Right renal cortex interstitium (tissue), 3 donors: ENCODE data around the gene LCN9. TPM values are rescaled to one million over a fixed set of nuclear protein-coding genes. Genes with fewer than 3 reads are reported as not detected.
"Not testable (repeated sequence)": the region's sequence is repeated elsewhere in the genome, so short reads cannot be mapped to it uniquely, and the experiment has no call there.

Experiments
- DNase-seq, 3 donors: peaks; one replicate each; pipeline ENCODE4 v3.0.0-alpha.2; 2013; ENCODE audit warnings: low read depth in 3 of 3, low spot score in 2 of 3
- polyA plus RNA-seq, 3 donors: library from polyadenylated mRNA; unstranded; fragments of 120-200 nt; gene quantifications; one replicate each; pipeline ENCODE4 v1.2.1, GENCODE V29; 2013; ENCODE audit not compliant: insufficient read length in 3 of 3

LCN9 gene
- polyA plus RNA-seq, 3 donors = not detected

DNA sequence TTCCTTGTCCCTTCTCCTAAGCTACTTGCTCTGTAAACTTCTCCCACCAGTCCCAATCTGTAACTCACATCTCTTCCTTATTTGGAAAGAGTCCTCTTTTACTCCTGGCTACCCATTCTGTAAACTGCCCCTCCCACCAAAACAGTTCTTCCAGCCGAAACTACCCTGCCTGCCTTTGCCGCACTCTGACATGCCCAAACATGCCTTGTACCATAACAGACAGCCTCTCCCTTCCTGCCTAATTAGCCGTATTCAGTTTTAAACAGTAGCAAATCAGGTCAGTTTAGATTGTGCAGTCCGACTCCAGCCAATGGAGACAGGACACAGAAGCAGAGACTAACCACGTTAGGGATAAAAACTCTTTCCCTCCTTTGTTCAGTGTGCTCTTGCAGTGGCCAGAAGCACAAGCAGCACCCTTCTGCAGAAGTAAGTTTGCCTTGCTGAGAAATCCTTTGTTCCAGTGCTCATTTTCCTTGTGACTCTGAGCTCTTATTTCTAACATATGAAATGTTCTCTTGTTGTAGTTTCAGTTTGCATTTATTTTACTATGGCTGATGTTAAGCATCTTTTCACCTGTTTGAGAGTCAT, 18.4 kb upstream of the LCN9 start:
- no peak for DNase-seq

DNA sequence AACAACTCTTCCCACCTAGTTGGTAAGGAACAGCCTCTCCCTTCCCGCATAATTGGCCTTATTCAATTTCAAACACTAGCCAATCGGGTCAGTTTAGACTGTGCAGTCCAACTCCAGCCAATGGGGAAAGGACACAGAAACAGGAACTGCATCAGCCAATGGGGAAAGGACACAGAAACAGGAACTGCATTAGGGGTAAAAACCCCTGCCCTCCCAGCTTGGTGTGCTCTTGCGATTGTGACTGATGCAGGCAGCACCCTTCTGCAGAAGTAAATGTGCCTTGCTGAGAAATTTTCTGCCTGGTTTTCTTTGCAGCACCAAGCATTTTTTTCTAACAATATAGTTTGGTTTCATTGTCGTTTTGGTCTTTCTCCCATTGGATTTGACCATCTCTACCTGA, 15.2 kb upstream of the LCN9 start:
- no peak for DNase-seq

DNA sequence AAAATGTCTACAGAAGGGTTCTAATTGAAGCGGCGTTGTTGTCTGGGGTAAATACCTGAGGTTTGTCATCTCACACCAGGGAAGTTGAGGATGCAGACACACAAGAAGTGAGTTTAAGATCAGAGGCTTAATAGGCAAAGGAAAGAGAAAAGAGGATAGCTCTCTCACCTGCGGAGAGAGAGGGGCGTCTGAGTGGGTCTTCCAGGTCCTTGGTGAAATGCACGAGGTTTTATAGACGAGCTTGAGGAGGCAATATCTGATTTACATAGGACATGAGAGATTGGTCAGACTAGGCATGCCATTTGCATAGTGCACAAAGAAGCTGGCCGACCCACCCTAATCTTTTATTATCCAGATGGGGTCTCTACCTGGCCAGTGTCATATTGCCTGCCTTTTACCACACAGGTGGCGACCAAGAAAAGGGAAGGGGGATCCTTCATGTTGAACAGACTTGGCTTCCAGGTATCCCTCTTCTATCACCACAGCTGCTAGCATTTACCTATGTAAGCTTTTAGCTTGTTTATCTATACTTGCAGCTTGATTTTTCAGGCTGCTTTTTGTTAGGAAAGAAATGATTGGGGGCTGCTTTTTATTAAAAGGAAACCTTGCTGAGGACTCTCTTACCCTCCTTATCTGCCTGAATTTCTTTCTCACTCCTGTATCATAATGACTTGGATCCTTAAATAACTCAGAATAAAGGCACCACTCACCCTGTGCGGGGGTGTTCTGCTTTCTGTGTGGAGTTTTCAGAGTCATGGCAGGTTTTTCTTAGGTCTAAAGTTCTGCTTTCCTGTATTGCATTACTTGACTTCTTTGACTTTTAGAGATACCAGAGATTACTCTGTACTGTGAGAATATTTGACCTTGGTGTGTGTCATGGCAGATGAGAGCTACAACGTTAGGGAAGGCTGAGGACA, 14.4 kb upstream of the LCN9 start:
- DNase-seq = no peak

DNA sequence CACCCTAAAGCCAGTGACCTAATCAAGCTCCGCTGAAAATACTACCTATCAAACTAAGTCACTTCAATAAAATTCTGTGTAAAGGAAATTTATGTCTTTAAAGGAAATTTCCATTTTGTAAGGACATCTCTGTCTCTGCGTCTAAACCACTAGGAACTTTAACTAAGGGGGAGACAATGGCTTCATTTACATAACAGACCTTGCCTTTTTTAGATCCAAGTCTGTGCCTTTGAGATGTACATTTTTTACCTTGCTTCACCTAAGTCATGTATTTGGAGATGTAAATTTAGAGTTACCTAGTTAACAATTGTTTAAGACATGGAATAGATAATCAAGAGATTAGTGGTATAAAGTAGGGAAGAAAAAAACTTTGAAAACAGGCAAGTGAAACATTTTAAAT, 13.6 kb upstream of the LCN9 start:
- DNase-seq = no peak

DNA sequence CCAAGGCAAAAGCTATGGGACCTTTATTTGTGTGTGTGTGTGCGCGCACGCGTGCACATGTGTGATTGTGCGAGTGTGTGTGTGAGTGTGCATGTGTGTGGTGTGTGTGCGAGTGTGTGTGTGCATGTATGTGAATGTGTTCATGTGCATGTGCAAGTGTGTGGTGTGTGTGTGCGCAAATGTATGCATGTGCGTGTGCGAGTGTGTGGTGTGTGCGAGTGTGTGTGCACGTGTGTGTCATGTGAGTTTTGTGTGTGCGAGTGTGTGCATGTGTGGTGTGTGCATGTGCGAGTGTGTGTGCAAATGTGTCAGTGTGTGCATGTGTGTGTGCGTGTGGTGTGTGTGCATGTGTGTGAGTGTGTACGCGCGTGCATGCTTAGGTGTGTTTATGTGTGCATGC, 12.7 kb upstream of the LCN9 start:
- DNase-seq = no peak

DNA sequence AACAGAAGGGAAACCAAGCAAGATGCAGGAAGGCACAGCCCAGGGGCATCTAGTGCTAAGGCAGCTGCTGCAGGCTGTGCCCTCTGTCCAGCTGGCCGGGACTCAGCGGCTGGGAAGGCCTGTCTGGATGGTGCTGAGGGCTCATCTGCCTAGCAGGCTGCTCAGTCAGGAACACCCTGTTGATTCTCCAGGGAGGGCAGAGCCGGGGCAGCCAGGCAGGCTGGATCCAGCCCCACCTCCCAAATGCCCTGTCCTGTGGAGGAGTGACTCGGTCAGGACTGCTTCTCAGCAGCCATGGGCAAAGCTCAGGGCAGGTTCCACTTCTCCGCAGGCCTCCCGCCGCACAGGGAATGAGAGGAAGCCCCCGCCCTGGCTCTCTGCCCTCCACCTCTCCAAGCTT, 7.8 kb upstream of the LCN9 start:
- no peak for DNase-seq

DNA sequence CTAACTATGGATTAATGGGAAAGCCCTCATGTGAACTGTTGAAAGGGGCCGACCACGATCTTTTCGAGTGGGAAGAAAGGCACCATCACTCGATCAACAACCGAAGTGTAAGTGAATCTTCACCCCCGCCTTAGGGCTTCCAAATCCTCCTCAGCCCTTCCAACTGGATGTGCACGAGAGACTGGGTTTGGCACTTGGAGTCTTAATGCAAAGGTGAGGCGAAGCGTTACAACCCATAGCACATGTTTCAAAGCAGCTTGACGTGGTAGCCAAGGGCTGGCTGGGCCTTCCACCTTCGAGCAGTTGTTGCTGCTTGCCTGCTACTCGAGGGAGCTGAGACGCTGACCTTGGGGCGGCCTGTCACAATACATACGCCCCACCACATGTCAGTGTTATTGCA, 5.7 kb upstream of the LCN9 start:
- no peak for DNase-seq

DNA sequence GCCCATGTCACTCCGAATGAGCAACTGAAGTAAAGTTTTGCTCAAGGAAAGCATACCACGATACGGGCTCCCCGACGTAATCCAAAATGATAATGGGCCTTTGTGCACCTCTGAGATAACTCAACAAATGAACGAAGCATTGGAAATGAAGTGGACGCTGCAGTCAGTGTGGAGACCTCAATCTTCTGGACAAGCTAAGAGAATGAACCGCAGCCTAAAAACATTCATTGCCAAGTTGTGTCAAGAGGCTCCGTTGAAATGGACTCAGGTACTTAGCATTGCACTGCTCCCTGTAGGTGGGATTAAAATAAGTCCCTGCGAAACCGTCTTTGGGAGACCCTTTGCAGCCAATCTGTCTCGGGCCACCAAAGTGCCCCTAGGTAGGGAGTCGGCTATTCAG, 3.9 kb upstream of the LCN9 start:
- DNase-seq = no peak

DNA sequence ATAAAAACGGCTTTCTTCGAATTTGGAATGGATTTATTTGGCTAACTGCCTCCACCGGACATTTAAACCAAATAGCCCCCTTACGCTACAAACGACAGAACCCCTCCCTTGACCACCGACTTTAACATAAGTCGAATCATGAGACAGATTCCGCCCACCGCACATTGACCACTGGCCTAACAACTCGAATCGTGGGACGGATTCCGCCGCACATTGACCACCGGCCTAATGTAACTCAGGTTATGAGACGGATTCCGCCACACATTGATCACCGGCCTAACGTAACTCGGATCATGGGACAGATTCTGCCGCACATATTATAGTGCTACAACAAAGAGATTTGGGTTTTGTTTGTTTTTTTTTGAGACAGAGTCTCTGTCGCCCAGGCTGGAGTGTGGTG, 2.7 kb upstream of the LCN9 start:
- no peak for DNase-seq

DNA sequence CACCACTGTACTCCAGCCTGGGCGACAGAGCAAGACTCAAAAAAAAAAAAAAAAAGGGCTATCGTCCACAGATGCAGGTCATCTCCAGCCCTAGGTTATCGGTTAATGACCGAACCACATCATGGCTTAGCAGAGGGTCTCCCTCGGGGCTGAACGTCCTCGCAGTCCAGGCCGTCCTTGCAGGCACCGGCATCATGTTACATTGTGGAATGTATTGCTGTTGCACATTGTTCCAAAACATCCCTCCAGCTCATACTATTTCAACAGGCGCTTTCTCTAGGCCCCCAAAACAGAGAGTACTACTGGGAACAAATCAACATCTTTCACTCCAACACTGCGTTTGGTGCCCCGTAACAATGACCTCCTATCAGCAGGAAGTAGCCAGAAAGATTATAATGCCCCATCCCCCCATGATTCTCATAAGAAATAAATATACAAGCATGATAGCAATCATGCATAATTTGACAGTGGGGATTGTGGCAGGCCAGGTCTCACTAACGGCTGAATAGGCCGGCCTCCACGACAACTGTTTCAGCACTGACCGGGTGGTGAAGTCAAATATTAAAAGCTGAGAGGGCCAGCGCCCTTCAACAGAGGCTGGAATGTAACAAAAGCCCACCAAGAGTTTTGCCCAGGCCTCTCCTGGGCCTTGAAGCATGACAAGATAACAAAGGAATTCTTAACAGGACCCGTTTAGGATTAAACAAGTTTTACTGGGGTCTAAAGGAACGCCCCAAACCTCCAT, 1.1 kb upstream of the LCN9 start:
- no peak for DNase-seq

DNA sequence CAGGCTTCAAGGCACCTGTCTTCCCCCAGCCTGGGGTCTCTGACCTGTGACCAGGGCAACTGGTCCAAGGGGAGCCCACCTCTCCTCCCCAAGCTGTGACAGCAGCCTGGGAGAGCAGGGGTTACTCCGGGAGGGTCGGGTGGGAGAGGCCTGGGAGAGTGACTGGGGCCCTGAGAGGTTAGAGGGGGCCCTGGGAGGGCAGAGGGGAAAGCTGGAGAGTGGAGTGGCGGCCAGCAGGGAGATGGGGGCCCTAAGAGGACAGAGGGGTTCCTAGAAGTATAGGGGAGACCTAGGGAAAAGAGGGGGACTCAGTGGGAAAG, 302 bp downstream of the LCN9 start:
- no peak for DNase-seq

DNA sequence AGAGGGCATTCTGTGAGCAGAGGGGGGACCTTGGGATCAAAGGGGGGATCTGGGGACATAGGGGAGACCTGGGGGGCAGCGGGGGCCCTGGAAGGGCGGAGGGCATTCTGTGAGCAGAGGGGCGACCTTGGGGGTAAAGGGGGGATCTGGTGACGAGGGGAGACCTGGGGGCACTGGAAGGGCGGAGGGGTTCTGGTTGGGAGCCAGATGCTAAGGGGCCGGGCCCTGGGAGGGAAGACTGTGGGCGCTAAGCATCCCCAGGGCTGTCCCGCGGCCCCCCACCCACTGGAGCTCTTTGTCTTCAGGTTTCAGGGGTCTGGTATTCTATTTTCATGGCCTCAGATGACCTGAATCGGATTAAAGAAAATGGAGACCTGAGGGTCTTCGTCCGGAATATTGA, 748 bp downstream of the LCN9 start:
- DNase-seq = no peak

DNA sequence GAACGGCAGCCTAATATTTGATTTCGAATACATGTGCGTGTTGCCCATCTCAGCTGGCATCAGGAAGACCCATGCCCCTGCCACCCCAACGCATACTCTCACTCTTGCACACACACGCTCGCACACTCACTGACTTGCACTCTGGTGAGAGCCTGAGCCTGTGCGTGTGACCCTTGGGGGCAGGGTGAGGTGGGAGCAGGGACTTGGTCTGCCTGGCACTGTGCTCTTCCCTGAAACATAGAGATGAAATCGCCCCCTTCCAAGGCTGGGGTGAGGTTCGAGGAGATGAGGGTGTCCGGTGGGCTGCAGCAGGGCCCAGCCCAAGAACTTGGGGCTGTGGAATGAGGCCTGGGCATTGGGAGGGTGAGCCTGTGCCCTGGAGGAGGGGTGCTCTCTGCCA, 1.2 kb downstream of the LCN9 start:
- no peak for DNase-seq

DNA sequence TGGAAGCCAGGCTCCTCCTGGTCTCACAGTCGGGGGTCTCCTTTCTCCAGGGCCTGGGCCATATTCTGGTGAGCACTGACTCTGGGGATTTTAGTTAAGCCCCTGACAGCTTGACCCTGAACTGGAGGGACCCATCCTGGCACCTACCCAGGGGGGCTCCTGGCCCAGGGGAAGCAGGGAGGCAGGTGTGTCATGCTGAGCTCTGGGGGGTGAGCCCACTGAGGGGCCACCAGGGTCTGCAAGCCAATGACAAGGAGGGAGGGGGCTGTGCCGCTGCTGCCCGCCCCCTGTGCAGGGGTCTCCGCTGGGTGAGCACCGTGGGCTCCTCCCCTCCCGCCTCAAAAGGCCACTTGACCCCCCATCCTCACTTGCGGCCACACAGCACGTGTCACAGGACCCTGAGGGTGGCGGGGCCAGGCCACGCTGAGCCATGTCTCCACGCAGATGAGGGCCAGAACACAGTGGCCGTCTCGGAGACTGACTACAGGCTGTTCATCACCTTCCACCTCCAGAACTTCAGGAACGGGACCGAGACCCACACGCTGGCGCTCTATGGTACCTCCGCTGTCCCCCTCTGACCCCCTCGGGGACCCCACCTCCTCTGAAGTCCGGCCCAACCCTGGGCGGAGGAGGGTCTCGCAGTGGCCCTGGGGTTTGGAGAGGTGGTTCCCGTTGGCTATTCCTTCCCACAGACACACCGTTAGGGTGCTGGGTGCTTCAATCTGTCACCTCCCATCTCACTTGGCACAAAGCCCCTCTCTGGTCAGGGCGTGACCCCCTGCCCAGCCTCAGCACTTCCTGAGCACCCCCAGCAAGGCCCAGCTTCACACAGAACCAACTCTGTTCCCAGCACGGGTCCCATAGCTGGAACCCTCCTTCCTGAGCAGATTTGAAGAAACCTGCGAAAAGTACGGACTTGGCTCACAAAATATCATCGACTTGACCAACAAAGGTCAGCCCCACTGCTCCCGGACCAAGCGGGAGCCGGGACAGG, 2.0 kb downstream of the LCN9 start:
- no peak for DNase-seq

DNA sequence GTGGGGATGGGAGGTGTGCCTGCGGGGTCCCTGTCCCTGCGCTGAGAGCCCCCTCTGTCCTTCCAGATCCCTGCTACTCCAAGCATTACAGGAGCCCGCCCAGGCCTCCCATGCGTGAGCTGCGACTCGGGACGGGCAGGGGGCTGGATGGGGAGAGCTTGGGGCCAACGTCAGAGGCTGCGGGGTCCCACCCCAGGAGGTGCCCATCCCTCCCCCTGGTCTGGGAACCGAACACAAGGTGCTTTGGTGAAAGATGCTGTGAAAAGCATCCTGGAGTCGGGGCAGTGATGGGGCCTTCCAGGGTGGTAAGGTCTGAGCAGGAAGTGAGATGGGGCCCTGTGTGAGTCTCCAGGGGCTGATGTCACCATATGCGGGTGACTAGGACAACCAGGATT, 2.7 kb downstream of the LCN9 start:
- no peak for DNase-seq

DNA sequence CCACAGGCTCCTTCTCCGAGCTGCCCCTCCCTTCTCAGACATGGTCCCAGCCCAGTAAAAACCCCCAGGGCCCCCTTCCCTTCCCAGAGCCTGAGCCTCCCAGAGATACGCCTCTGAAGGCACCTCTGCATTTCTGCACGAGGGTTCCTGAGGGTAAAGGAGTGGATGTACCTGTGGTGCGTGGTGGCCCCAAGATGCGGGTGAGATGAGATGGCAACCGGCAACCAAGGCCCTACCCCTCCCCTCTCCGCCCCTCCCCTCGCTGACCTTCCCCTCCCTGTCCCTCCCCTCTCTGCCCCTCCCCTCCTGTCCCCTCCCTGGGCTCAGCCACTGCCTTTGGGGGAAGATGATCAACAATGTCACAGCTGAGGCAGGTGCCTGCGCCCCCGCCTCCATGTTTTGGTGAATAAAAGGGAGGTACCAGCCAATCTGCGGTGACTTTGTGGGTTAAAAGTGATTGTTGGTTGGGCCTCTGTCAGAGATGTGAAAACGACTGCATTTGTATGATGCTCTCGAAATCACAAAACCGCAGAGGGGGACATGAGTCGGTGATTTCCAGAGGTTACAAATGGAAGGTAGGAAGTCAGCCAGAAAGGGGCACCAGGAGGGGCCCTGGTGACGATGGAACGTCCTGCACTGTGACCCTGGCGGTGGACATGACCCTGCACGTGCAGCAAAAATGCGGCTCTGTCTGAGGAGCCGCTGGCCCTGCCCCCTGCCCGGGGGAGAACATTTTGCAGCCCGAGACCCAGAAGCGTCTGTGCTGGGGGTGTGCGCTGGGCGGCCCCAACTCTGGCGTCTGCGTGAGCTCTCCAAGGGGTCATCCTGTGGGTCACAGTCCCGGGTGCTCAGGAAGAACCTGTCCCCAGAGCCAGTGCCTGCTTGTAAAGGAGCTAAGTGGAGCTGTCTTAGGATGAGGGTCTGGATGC, 3.7 kb downstream of the LCN9 start:
- no peak for DNase-seq

DNA sequence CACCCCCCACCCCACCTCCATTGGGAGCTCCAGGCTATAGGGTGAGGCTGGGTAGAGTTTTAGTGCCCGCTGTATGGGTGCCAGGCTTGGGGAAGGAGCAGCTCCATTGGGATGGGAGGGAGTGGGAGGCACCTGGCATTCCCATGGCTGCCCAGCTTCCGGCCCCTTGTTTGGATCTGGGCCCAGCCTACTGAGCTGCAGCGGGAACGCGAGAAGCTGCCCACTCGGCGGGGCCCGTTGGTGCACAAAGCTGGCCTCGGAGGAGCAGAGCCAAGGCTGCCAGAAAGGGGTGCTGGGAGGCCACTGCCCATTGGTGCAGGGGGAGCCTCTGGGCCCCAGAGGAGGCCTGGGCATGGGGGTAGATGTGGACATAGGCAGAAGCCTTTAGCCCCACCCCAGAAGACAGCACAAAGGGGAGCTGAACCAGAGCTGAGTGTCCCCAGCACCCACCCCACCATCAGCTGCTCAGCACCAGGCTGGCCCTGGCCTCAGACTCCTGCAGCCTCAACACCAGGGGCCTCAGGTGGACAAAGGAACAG, 4.4 kb downstream of the LCN9 start:
- no peak for DNase-seq

DNA sequence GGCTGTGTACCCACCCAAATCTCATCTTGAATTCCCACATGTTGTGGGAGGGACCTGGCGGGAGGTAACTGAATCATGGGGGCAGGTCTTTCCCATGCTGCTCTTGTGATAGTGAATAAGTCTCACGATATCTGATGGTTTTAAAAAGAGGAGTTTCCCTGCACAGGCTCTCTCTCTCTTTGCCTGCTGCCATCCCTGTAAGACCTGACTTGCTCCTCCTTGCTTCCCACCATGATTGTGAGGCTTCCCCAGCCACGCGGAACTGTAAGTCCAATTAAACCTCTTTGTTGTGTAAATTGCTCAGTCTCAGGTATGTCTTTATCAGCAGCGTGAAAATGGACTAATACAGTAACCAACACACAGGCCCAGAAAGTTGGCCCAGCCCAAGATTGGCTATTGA, 5.9 kb downstream of the LCN9 start:
- DNase-seq = not testable (repeated sequence)

DNA sequence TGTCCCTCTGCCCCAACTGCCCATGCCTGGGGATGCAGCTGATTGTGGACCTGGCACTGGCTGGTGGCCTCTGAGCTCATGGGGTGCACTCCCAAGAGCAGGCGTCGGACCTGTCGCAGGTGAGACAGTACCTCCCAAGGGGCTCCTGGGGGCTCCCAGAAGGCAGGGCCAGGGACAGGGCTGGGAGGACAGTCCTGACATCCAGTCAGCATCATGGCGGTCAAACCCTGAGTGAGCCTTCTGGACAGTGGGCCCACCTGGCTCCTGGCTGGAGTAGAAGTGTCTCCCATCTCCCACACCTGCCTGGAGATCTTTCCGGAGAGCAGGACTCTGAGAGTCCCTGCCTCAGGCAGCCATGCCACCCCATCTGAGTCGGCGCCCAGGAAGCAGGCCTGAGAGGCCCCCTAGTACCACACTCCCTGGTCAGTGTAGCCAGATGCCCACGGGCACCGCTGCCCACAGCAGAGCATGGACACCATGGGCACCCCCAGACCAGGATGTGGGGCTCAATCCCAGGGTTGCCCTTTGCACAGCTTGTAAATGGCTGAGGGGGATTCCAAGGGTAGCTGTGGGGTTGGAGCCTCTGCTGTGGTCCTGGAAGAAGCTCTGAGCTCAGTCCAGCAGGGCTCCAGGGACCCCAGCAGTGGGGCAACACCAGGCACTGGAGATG, 6.6 kb downstream of the LCN9 start:
- no peak for DNase-seq
